ENCODE measurements around the gene PRIMA1. TPM values are rescaled to one million over a fixed set of nuclear protein-coding genes. Genes with fewer than 3 reads are reported as not detected.

The PRIMA1 gene
- total RNA-seq, 1 donor: not detected

DNA sequence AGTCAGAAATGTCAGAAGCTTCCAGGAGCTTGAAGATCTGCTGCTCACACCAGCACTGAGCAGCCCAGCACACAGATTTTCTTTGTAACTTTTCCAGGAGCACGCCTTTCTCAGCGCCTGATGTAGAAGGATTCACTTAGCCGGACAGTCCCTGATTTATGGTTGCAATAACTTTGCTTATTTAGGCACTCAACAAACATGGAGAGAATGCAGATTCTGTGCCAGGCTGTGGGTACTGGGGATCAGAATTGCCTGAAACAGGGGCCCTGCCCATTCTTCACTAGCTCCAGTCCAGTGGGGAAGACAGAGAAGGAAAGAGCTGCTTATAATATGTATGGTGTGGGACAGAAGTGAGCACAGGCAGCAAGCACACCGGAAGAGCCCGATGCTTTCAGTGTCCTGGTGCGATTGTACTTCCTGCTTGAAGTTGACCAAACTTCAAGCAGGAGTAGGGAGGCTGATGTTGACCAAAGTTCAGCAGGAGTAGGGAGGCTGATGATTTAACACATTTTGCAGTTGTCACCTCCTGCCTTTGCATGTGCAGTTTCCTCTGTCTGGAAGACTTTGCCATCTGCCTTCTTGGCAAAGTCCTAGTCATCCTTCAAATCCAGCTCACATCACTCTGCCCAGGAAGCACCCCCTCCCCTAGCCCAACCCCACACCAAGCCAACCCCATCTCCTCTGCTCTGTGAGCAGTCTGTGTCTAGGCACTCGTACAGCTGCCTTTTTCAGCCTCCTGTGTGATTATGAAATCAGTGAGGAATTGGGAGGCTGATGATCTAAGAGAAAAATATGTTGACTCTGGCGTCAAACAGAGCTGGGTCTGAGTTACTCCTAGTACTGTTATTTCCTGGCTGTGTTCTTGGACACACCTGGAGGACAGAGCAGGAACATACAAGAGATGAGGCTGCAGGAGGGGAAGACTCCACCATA is 12.0 kb upstream of the PRIMA1 start:
- peaks cover 3% of the 10 kb centered on the region for H3K27me3 ChIP-seq (ENCODE audit: insufficient read depth, low read length)
- H3K4me2 ChIP-seq (ENCODE audit: insufficient read depth, low read length): no peak overlapping the region
- H3K9me3 ChIP-seq (ENCODE audit: low read depth, low read length): no peaks in the 10 kb centered on the region
- no peaks in the 10 kb centered on the region for H4K20me1 ChIP-seq (ENCODE audit: insufficient read depth, low read length)
- H3K4me3 ChIP-seq (ENCODE audit: insufficient read depth, low read length): no peak overlapping the region
- DNase-seq (ENCODE audit: insufficient read length, low spot score, missing footprints): no peak
- H3K27ac ChIP-seq (ENCODE audit: low read depth, low read length): no peak overlapping the region
- no peak overlapping the region for H2AFZ ChIP-seq (ENCODE audit: low read length)
- no peaks in the 10 kb centered on the region for H3K79me2 ChIP-seq (ENCODE audit: insufficient read depth, low read length)
- no peaks in the 10 kb centered on the region for H3K36me3 ChIP-seq (ENCODE audit: insufficient read depth, low read length)
- TF ChIP-seq, protein P1, sequence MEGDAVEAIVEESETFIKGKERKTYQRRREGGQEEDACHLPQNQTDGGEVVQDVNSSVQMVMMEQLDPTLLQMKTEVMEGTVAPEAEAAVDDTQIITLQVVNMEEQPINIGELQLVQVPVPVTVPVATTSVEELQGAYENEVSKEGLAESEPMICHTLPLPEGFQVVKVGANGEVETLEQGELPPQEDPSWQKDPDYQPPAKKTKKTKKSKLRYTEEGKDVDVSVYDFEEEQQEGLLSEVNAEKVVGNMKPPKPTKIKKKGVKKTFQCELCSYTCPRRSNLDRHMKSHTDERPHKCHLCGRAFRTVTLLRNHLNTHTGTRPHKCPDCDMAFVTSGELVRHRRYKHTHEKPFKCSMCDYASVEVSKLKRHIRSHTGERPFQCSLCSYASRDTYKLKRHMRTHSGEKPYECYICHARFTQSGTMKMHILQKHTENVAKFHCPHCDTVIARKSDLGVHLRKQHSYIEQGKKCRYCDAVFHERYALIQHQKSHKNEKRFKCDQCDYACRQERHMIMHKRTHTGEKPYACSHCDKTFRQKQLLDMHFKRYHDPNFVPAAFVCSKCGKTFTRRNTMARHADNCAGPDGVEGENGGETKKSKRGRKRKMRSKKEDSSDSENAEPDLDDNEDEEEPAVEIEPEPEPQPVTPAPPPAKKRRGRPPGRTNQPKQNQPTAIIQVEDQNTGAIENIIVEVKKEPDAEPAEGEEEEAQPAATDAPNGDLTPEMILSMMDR (IDR thresholded peaks at IDR 0.05; ENCODE audit: extremely low read depth, low read depth, low read length): no peak
- no peaks in the 10 kb centered on the region for H3K4me1 ChIP-seq (ENCODE audit: insufficient read depth, low read length)

DNA sequence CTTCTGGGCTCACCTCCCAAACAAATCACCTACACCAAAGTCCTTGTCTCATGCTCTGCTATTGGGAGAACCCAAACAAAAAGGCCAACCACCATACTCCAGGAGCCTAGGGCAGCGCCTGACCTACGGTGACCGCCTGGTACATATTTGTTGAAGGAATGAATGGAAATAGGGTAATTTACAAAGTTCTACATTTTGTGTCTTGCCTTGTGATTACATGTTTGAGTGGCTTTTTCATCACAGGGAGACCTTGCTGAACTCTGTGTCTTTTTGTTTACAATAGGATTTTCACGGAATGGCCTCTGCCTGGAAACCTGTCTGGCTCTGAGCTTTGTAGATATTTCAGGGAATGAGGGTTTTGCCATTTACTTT is 11.3 kb upstream of the PRIMA1 start:
- Histone ChIP-seq H3K27ac (ENCODE audit: low read depth, low read length) (no peak overlapping the region), H3K4me1 (ENCODE audit: insufficient read depth, low read length) (no peaks in the 10 kb centered on the region), H3K9me3 (ENCODE audit: low read depth, low read length) (no peaks in the 10 kb centered on the region), H3K4me2 (ENCODE audit: insufficient read depth, low read length) (no peak overlapping the region), H3K79me2 (ENCODE audit: insufficient read depth, low read length) (no peaks in the 10 kb centered on the region), H2AFZ (ENCODE audit: low read length) (no peak overlapping the region), H3K27me3 (ENCODE audit: insufficient read depth, low read length) (peaks cover 3% of the 10 kb centered on the region), H4K20me1 (ENCODE audit: insufficient read depth, low read length) (no peaks in the 10 kb centered on the region), H3K4me3 (ENCODE audit: insufficient read depth, low read length) (no peak overlapping the region), H3K36me3 (ENCODE audit: insufficient read depth, low read length) (no peaks in the 10 kb centered on the region)
- TF ChIP-seq, protein P1 (IDR thresholded peaks at IDR 0.05; ENCODE audit: extremely low read depth, low read depth, low read length): no peak
- DNase-seq (ENCODE audit: insufficient read length, low spot score, missing footprints): no peak

DNA sequence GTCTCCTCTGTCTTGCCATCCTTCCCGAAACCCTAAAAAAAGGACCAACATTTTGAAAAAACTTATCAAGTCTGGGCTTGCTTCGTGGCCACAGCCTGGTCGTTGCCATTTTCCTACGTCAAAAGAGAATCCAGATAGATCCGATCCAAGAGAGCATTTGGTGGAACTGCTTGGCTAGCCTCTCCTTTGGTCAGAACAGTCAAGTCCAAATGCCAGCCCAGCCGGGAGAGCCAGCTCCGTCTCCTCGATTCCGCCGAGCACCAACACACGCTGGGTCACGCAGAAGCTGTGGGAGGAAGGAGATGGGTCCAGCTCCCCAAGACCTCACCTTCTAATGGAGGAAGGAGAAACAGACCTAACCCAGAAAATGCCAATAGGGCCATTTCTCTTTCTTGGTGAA is 9.3 kb upstream of the PRIMA1 start:
- Histone ChIP-seq H3K4me3 (ENCODE audit: insufficient read depth, low read length) (no peak overlapping the region), H3K36me3 (ENCODE audit: insufficient read depth, low read length) (no peaks in the 10 kb centered on the region), H2AFZ (ENCODE audit: low read length) (no peak overlapping the region), H3K27ac (ENCODE audit: low read depth, low read length) (no peak overlapping the region), H3K4me1 (ENCODE audit: insufficient read depth, low read length) (no peaks in the 10 kb centered on the region), H3K4me2 (ENCODE audit: insufficient read depth, low read length) (no peak overlapping the region), H3K9me3 (ENCODE audit: low read depth, low read length) (no peaks in the 10 kb centered on the region), H3K79me2 (ENCODE audit: insufficient read depth, low read length) (no peaks in the 10 kb centered on the region), H3K27me3 (ENCODE audit: insufficient read depth, low read length) (peaks cover 3% of the 10 kb centered on the region), H4K20me1 (ENCODE audit: insufficient read depth, low read length) (no peaks in the 10 kb centered on the region)
- no peak for DNase-seq (ENCODE audit: insufficient read length, low spot score, missing footprints)
- TF ChIP-seq, protein P1 (IDR thresholded peaks at IDR 0.05; ENCODE audit: extremely low read depth, low read depth, low read length): no peak

GRCh38 chr14:93797071-93797470 is 8.8 kb upstream of the PRIMA1 start:
- Histone ChIP-seq H3K9me3 (ENCODE audit: low read depth, low read length) (no peaks in the 10 kb centered on the region), H3K79me2 (ENCODE audit: insufficient read depth, low read length) (no peaks in the 10 kb centered on the region), H3K4me1 (ENCODE audit: insufficient read depth, low read length) (no peaks in the 10 kb centered on the region), H3K4me3 (ENCODE audit: insufficient read depth, low read length) (no peak overlapping the region), H3K36me3 (ENCODE audit: insufficient read depth, low read length) (no peaks in the 10 kb centered on the region), H3K27me3 (ENCODE audit: insufficient read depth, low read length) (peaks cover 3% of the 10 kb centered on the region), H2AFZ (ENCODE audit: low read length) (no peak overlapping the region), H3K27ac (ENCODE audit: low read depth, low read length) (no peak overlapping the region), H4K20me1 (ENCODE audit: insufficient read depth, low read length) (no peaks in the 10 kb centered on the region), H3K4me2 (ENCODE audit: insufficient read depth, low read length) (no peak overlapping the region)
- TF ChIP-seq, protein P1 (IDR thresholded peaks at IDR 0.05; ENCODE audit: extremely low read depth, low read depth, low read length): no peak
- no peak for DNase-seq (ENCODE audit: insufficient read length, low spot score, missing footprints)
